Activated CD8-positive, alpha-beta T cell treated with anti-CD3 and anti-CD28 coated beads for 36 hours (primary cell): ENCODE measurements around the gene AP4E1. TPM values are rescaled to one million over a fixed set of nuclear protein-coding genes. Genes with fewer than 3 reads are reported as not detected.
"Not testable (repeated sequence)": the region's sequence is repeated elsewhere in the genome, so short reads cannot be mapped to it uniquely, and the experiment has no call there.

Experiments
- ATAC-seq: fragments of 200-7000 bp; cut with Tn5 transposase; one replicate; pipeline ENCODE4 v1.10.0; 2021; ENCODE audit warnings: mild to moderate bottlenecking, moderate library complexity
- CTCF ChIA-PET: fragments of 350-600 bp; sonication (Branson Sonifier 250); formaldehyde crosslinking; loops from one replicate; lab custom pipeline; 2021; ENCODE audit warnings: antibody characterized with exemption; lab: Charles Lee
- POLR2A ChIA-PET: fragments of 350-600 bp; sonication (Branson Sonifier 250); formaldehyde crosslinking; loops from one replicate; lab custom pipeline; 2021; ENCODE audit warnings: antibody characterized with exemption; lab: Charles Lee
- DNase-seq: peaks from one replicate; pipeline ENCODE4 v3.0.0-alpha.2; 2020
- H3K27ac Mint-ChIP-seq: one replicate; pipeline ENCODE4 v1.8.0; 2021; ENCODE audit warnings: mild to moderate bottlenecking, mixed read lengths
- H3K27me3 Mint-ChIP-seq: one replicate; pipeline ENCODE4 v1.8.0; 2021; ENCODE audit warnings: mixed read lengths
- H3K36me3 Mint-ChIP-seq: one replicate; pipeline ENCODE4 v1.8.0; 2021; ENCODE audit warnings: low read depth, mixed read lengths
- H3K4me1 Mint-ChIP-seq: one replicate; pipeline ENCODE4 v1.8.0; 2021; ENCODE audit warnings: low read depth, mixed read lengths
- H3K4me3 Mint-ChIP-seq: one replicate; pipeline ENCODE4 v1.8.0; 2021; ENCODE audit warnings: mild to moderate bottlenecking, moderate library complexity, mixed read lengths
- H3K9me3 Mint-ChIP-seq: one replicate; pipeline ENCODE4 v1.8.0; 2021; ENCODE audit warnings: mixed read lengths
- CTCF ChIP-seq: fragments of 200-600 bp; IDR thresholded peaks from one replicate; pipeline ENCODE4 v1.8.0; 2022; ENCODE audit warnings: antibody characterized with exemption, mild to moderate bottlenecking
- intact Hi-C: fragments of 100-400 bp; cut with micrococcal nuclease; formaldehyde crosslinking; loops from one replicate; pipeline ENCODE4 v1.10.0; 2022
- total RNA-seq, 2 experiments: library from RNA; stranded (reverse); gene quantifications; one replicate each; pipeline ENCODE4 v1.2.3, GENCODE V29; 2021

AP4E1 gene
- total RNA-seq, 2 experiments from 2014 or later = 16.6 TPM

GRCh38 chr15:50943638-50944037 is 35.2 kb downstream of the AP4E1 start:
- Mint-ChIP-seq H3K4me1 (no peaks in the 10 kb centered on the region), H3K36me3 (peaks cover 30% of the 10 kb centered on the region), H3K27me3 (no peaks in the 10 kb centered on the region), H3K27ac (no peak overlapping the region), H3K4me3 (no peak overlapping the region), H3K9me3 (no peaks in the 10 kb centered on the region)
- TF ChIP-seq CTCF = no peak
- intact Hi-C loops = no loop called here
- ATAC-seq (no peak), DNase-seq (no peak)
- POLR2A ChIA-PET = no interaction called here
- CTCF ChIA-PET = no interaction called here

- Mint-ChIP-seq H3K27ac (no peak overlapping the region), H3K36me3 (peaks cover 35% of the 10 kb centered on the region), H3K4me1 (no peaks in the 10 kb centered on the region), H3K27me3 (no peaks in the 10 kb centered on the region), H3K4me3 (no peak overlapping the region), H3K9me3 (no peaks in the 10 kb centered on the region)
- DNase-seq = no peak
- ChIA-PET POLR2A (interaction anchor here (0.7 kb wide), 1 partner anchor 1293 kb away, joined by 3 read pairs; no protein-coding TSS in a partner anchor), CTCF (no interaction called here)
- TF ChIP-seq CTCF = no peak
- no peak for ATAC-seq
- intact Hi-C loops = no loop called here
Observed at GRCh38 chr15:50944672-50945071, 36.2 kb downstream of the AP4E1 start.

GRCh38 chr15:50945725-50946124 is 37.2 kb downstream of the AP4E1 start:
- Mint-ChIP-seq H3K4me3 (no peak overlapping the region), H3K27me3 (no peaks in the 10 kb centered on the region), H3K27ac (no peak overlapping the region), H3K9me3 (peaks cover 3% of the 10 kb centered on the region), H3K4me1 (no peaks in the 10 kb centered on the region), H3K36me3 (peaks cover 43% of the 10 kb centered on the region)
- no peak for DNase-seq
- TF ChIP-seq CTCF = no peak
- CTCF ChIA-PET = interaction anchor here (0.7 kb wide), 1 partner anchor 69 kb away, joined by 3 read pairs; no protein-coding TSS in a partner anchor
- intact Hi-C loops = no loop called here
- ATAC-seq = no peak
- POLR2A ChIA-PET = no interaction called here

GRCh38 chr15:50950745-50951144 is 42.3 kb downstream of the AP4E1 start:
- CTCF ChIA-PET = interaction anchor here (1.2 kb wide), 1 partner anchor 141 kb away, joined by 3 read pairs; no protein-coding TSS in a partner anchor
- POLR2A ChIA-PET, H3K4me1 Mint-ChIP-seq, H3K27ac Mint-ChIP-seq, DNase-seq, H3K9me3 Mint-ChIP-seq, H3K4me3 Mint-ChIP-seq, ATAC-seq, intact Hi-C loops, H3K27me3 Mint-ChIP-seq: not testable (repeated sequence)
- peaks cover 62% of the 10 kb centered on the region for H3K36me3 Mint-ChIP-seq

- H3K36me3 Mint-ChIP-seq = peaks cover 78% of the 10 kb centered on the region
- DNase-seq = no peak
- H3K9me3 Mint-ChIP-seq = peaks cover 8% of the 10 kb centered on the region
- H3K4me3 Mint-ChIP-seq = no peak overlapping the region
- H3K4me1 Mint-ChIP-seq = no peaks in the 10 kb centered on the region
- ChIA-PET POLR2A (no interaction called here), CTCF (no interaction called here)
- ATAC-seq = no peak
- no peak for TF ChIP-seq CTCF
- H3K27ac Mint-ChIP-seq = no peak overlapping the region
- intact Hi-C loops = no loop called here
- H3K27me3 Mint-ChIP-seq = no peaks in the 10 kb centered on the region
Observed at GRCh38 chr15:50953302-50953701, 44.8 kb downstream of the AP4E1 start.

GRCh38 chr15:50954837-50955236 is 46.4 kb downstream of the AP4E1 start:
- CTCF ChIA-PET, ATAC-seq, H3K4me3 Mint-ChIP-seq, H3K27ac Mint-ChIP-seq, POLR2A ChIA-PET, intact Hi-C loops, DNase-seq, H3K4me1 Mint-ChIP-seq, H3K27me3 Mint-ChIP-seq: not testable (repeated sequence)
- H3K36me3 Mint-ChIP-seq = peaks cover 86% of the 10 kb centered on the region
- peaks cover 15% of the 10 kb centered on the region for H3K9me3 Mint-ChIP-seq
